Stimulated activated memory B cell treated with anti-CD40 and anti-IgM and Interleukin-4, amounts not matched to agents 10 μg/mL and 1 μg/mL and 100 μg/mL, for 72 hours (primary cell): Measurements from ENCODE around the gene PRR5.

Experiments
- ATAC-seq: fragments of 150-1000 bp; cut with Tn5 transposase; 2 replicates; pipeline ENCODE4 v1.10.0; 2021
- H3K27ac Mint-ChIP-seq: one replicate; pipeline ENCODE4 v1.8.0; 2022; ENCODE audit warnings: mild to moderate bottlenecking, mixed read lengths
- H3K27me3 Mint-ChIP-seq: one replicate; pipeline ENCODE4 v1.8.0; 2022; ENCODE audit warnings: mixed read lengths
- H3K36me3 Mint-ChIP-seq: one replicate; pipeline ENCODE4 v1.8.0; 2022; ENCODE audit warnings: mixed read lengths
- H3K4me1 Mint-ChIP-seq: one replicate; pipeline ENCODE4 v1.8.0; 2022; ENCODE audit warnings: mixed read lengths
- H3K4me3 Mint-ChIP-seq: one replicate; pipeline ENCODE4 v1.8.0; 2022; ENCODE audit warnings: mild to moderate bottlenecking, moderate library complexity, mixed read lengths
- H3K9me3 Mint-ChIP-seq: one replicate; pipeline ENCODE4 v1.8.0; 2022; ENCODE audit warnings: mixed read lengths

The PRR5 gene

GRCh38 chr22:44682556-44683168, 19.3 kb upstream of the PRR5 start:
- Mint-ChIP-seq H3K27me3 (peaks cover 55% of the 10 kb centered on the region), H3K27ac (no peak overlapping the region), H3K36me3 (no peaks in the 10 kb centered on the region), H3K4me1 (peaks cover 58% of the 10 kb centered on the region), H3K4me3 (no peak overlapping the region), H3K9me3 (no peaks in the 10 kb centered on the region)
- ATAC-seq, result no peak

- Mint-ChIP-seq H3K4me3 (no peak overlapping the region), H3K27ac (peak overlapping the region; percentile 86), H3K36me3 (no peaks in the 10 kb centered on the region), H3K4me1 (peaks cover 59% of the 10 kb centered on the region), H3K27me3 (peaks cover 53% of the 10 kb centered on the region), H3K9me3 (no peaks in the 10 kb centered on the region)
- ATAC-seq, result peak; percentile 73
Observed at GRCh38 chr22:44683237-44683636, 18.8 kb upstream of the PRR5 start.

- Mint-ChIP-seq H3K27me3 (peaks cover 46% of the 10 kb centered on the region), H3K27ac (peak overlapping the region; percentile 86), H3K36me3 (no peaks in the 10 kb centered on the region), H3K4me3 (peak overlapping the region; percentile 21), H3K4me1 (peaks cover 59% of the 10 kb centered on the region), H3K9me3 (no peaks in the 10 kb centered on the region)
- no peak for ATAC-seq
Observed at GRCh38 chr22:44683881-44684280, 18.1 kb upstream of the PRR5 start.

- Mint-ChIP-seq H3K36me3 (no peaks in the 10 kb centered on the region), H3K4me1 (peaks cover 59% of the 10 kb centered on the region), H3K4me3 (peak overlapping the region; percentile 19), H3K27me3 (peaks cover 46% of the 10 kb centered on the region), H3K9me3 (no peaks in the 10 kb centered on the region), H3K27ac (peak overlapping the region; percentile 86)
- peak; percentile 80 for ATAC-seq
Observed at GRCh38 chr22:44684506-44685383, 17.3 kb upstream of the PRR5 start.

- peak; percentile 81 for ATAC-seq
- Mint-ChIP-seq H3K36me3 (no peaks in the 10 kb centered on the region), H3K4me3 (peak overlapping the region; percentile 38), H3K4me1 (peaks cover 59% of the 10 kb centered on the region), H3K27ac (peak overlapping the region; percentile 86), H3K9me3 (no peaks in the 10 kb centered on the region), H3K27me3 (peaks cover 46% of the 10 kb centered on the region)
Observed at GRCh38 chr22:44685384-44686056, 16.5 kb upstream of the PRR5 start.

- ATAC-seq, result no peak
- Mint-ChIP-seq H3K36me3 (no peaks in the 10 kb centered on the region), H3K27ac (no peak overlapping the region), H3K4me1 (peaks cover 46% of the 10 kb centered on the region), H3K9me3 (no peaks in the 10 kb centered on the region), H3K27me3 (peaks cover 35% of the 10 kb centered on the region), H3K4me3 (no peak overlapping the region)
Observed at GRCh38 chr22:44686873-44687600, 15.0 kb upstream of the PRR5 start.

GRCh38 chr22:44689173-44689572, 12.8 kb upstream of the PRR5 start:
- Mint-ChIP-seq H3K27me3 (peaks cover 31% of the 10 kb centered on the region), H3K9me3 (no peaks in the 10 kb centered on the region), H3K27ac (no peak overlapping the region), H3K4me3 (no peak overlapping the region), H3K4me1 (peaks cover 31% of the 10 kb centered on the region), H3K36me3 (no peaks in the 10 kb centered on the region)
- ATAC-seq, result no peak

GRCh38 chr22:44689915-44690524, 12.0 kb upstream of the PRR5 start:
- H3K36me3 Mint-ChIP-seq, result no peaks in the 10 kb centered on the region
- no peak for ATAC-seq
- no peak overlapping the region for H3K4me3 Mint-ChIP-seq
- peaks cover 31% of the 10 kb centered on the region for H3K27me3 Mint-ChIP-seq
- no peak overlapping the region for H3K27ac Mint-ChIP-seq
- no peaks in the 10 kb centered on the region for H3K9me3 Mint-ChIP-seq
- peaks cover 23% of the 10 kb centered on the region for H3K4me1 Mint-ChIP-seq

- Mint-ChIP-seq H3K27ac (no peak overlapping the region), H3K27me3 (peaks cover 28% of the 10 kb centered on the region), H3K9me3 (no peaks in the 10 kb centered on the region), H3K36me3 (no peaks in the 10 kb centered on the region), H3K4me3 (no peak overlapping the region), H3K4me1 (peaks cover 7% of the 10 kb centered on the region)
- ATAC-seq, result no peak
Observed at GRCh38 chr22:44691796-44692661, 10.0 kb upstream of the PRR5 start.

GRCh38 chr22:44692662-44693007, 9.4 kb upstream of the PRR5 start:
- H3K27me3 Mint-ChIP-seq, result peaks cover 22% of the 10 kb centered on the region
- ATAC-seq, result no peak
- H3K9me3 Mint-ChIP-seq, result no peaks in the 10 kb centered on the region
- no peaks in the 10 kb centered on the region for H3K36me3 Mint-ChIP-seq
- no peak overlapping the region for H3K27ac Mint-ChIP-seq
- H3K4me1 Mint-ChIP-seq, result peaks cover 2% of the 10 kb centered on the region
- no peak overlapping the region for H3K4me3 Mint-ChIP-seq

GRCh38 chr22:44693145-44693544, 8.9 kb upstream of the PRR5 start:
- ATAC-seq, result no peak
- Mint-ChIP-seq H3K4me1 (peaks cover 6% of the 10 kb centered on the region), H3K27me3 (peaks cover 18% of the 10 kb centered on the region), H3K36me3 (no peaks in the 10 kb centered on the region), H3K4me3 (no peak overlapping the region), H3K27ac (no peak overlapping the region), H3K9me3 (no peaks in the 10 kb centered on the region)

- no peak for ATAC-seq
- no peaks in the 10 kb centered on the region for H3K36me3 Mint-ChIP-seq
- H3K4me3 Mint-ChIP-seq, result no peak overlapping the region
- no peak overlapping the region for H3K27ac Mint-ChIP-seq
- H3K9me3 Mint-ChIP-seq, result no peaks in the 10 kb centered on the region
- peaks cover 18% of the 10 kb centered on the region for H3K27me3 Mint-ChIP-seq
- peaks cover 7% of the 10 kb centered on the region for H3K4me1 Mint-ChIP-seq
Observed at GRCh38 chr22:44693756-44694155, 8.2 kb upstream of the PRR5 start.

- peak; percentile 65 for ATAC-seq
- no peaks in the 10 kb centered on the region for H3K36me3 Mint-ChIP-seq
- no peaks in the 10 kb centered on the region for H3K27me3 Mint-ChIP-seq
- no peak overlapping the region for H3K4me3 Mint-ChIP-seq
- peaks cover 14% of the 10 kb centered on the region for H3K4me1 Mint-ChIP-seq
- no peaks in the 10 kb centered on the region for H3K9me3 Mint-ChIP-seq
- no peak overlapping the region for H3K27ac Mint-ChIP-seq
Observed at GRCh38 chr22:44697423-44698141, 4.4 kb upstream of the PRR5 start.
